GM12864 (cell line): Measurements from ENCODE around the gene RAD23B.

ENCODE experiments used
- DNase-seq: peaks from one replicate; pipeline ENCODE4 v3.0.0-alpha.2; 2011; ENCODE audit warnings: low read depth
- H3K4me3 ChIP-seq: 2 replicates; pipeline ENCODE4 v1.5.1; 2011; ENCODE audit warnings: mild to moderate bottlenecking, low read depth, low read length, control low read depth
- CTCF ChIP-seq: IDR thresholded peaks from 2 replicates; pipeline ENCODE4 v1.5.1; 2011; ENCODE audit warnings: low read depth, mild to moderate bottlenecking, moderate library complexity, low read length, control low read depth, inconsistent platforms; ENCODE audit errors: missing control alignments

Gene RAD23B

GRCh38 chr9:107307331-107307730 is 24.3 kb downstream of the RAD23B start:
- no peak for DNase-seq
- H3K4me3 ChIP-seq, result no peak overlapping the region
- TF ChIP-seq CTCF, result no peak

GRCh38 chr9:107308461-107308860 is 25.4 kb downstream of the RAD23B start:
- no peak overlapping the region for H3K4me3 ChIP-seq
- TF ChIP-seq CTCF, result no peak
- DNase-seq, result no peak

- H3K4me3 ChIP-seq, result no peak overlapping the region
- no peak for TF ChIP-seq CTCF
- DNase-seq, result no peak
These were observed 26.2 kb downstream of the RAD23B start for GRCh38 chr9:107309271-107309670.

- no peak overlapping the region for H3K4me3 ChIP-seq
- DNase-seq, result no peak
- TF ChIP-seq CTCF, result no peak
These were observed 29.4 kb downstream of the RAD23B start for GRCh38 chr9:107312376-107313050.

GRCh38 chr9:107313555-107314096 is 30.5 kb downstream of the RAD23B start:
- no peak for TF ChIP-seq CTCF
- no peak for DNase-seq
- no peak overlapping the region for H3K4me3 ChIP-seq

- DNase-seq, result no peak
- no peak overlapping the region for H3K4me3 ChIP-seq
- no peak for TF ChIP-seq CTCF
These were observed 31.7 kb downstream of the RAD23B start for GRCh38 chr9:107314763-107315162.
